ENCODE results near the gene PELI3.

PELI3 gene

DNA sequence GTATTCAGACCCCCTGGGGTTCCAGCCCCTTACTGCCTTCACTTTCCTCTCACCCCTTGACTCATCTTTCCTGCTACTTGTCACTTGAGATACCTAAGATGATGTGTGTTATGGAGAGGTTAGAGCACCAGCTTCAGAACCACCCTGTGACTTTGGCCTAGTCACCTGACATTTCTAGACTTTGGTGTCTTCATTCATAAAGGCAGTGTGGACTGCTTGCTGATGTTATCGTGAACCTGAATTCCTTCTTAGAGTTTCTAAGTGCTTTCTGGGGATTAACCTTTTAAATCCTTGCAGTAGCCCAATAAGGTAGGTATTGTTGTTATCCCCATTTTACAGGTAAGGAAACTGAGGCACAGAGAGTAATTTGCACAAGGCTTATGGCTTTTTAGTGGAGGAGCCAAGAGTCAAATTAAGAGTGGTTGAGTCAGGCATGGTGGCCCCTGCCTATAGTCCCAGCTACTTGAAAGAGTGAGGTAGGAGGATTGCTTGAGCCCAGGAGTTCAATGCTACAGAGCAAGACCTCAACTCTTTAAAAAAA lies 38.6 kb downstream of the PELI3 start:
- no peak for DNase-seq (ENCODE audit: low spot score)

DNA sequence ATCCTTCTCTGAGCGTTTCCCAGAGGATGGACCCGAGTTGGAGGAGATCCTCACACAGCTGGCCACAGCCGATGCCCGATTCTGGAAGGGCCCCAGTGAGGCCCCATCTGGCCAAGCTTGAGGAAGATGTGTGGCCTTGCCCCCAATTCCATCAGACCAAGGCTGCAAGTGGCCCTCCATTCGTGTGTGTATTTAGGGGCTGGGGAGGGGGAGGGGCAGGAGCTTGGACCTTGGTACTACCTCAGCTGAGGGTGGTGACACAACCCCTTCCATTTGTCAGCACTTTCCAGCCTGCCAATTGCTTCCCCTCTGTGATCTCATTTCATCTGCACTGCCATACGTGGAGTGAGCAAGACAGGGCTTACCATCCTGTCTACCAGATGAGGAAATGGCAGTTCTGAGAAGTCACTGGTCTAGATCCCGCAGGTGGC lies 42.4 kb downstream of the PELI3 start:
- DNase-seq (ENCODE audit: low spot score) = no peak

DNA sequence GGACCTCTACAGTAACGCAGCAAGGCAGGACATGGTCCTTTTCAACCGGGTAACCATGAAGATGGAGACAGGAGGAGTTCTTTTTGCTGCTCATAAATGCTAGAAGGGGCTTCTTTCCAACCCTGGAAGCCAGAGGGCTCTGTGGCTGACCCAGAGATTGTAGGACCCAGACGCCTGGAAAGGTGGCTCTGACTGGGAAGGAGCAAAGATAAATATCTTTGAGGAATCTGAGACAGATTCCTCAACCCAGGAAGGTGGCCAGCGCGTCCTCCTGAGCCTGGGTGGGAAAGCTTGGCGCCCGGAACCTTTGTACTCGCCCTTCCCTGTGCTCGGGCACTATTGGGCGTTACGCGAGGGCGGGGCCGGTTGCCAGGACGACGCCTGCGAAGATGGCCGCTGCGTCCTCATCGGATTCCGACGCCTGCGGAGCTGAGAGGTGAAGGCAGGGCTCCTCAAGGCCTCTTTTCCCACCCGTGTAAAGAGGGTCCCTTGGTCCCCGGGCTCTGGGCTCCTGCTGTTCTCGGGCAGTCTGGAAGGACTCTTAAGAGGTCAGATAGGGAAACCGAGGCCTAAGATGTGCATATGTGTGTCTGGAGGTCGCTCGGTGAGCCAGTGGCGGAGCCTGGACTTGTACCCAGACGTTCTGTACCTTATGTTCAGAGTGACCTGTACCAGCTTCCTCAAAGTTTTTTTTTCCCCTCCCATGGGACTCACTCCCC lies 43.7 kb downstream of the PELI3 start, which contains the start of gene BBS1:
BBS1 (plus strand) TSS at position 365 of the 719 bp plus-strand sequence; CDS start at position 390, 25 bp downstream.
- DNase-seq (ENCODE audit: low spot score) = peak; percentile 100

DNA sequence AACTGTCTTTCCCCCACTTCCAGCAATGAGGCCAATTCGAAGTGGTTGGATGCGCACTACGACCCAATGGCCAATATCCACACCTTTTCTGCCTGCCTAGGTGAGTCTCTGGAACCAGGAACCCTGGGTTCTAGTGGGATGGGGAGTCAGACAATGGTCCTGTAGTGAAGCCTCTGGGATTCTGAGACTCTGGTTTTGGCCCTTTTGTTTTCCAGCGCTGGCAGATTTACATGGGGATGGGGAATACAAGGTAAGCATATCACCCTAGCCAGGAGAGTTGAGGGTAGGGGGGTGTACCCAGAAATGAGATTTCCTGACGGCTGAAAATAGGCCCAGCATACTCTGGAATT lies 44.3 kb downstream of the PELI3 start:
- no peak for DNase-seq (ENCODE audit: low spot score)

DNA sequence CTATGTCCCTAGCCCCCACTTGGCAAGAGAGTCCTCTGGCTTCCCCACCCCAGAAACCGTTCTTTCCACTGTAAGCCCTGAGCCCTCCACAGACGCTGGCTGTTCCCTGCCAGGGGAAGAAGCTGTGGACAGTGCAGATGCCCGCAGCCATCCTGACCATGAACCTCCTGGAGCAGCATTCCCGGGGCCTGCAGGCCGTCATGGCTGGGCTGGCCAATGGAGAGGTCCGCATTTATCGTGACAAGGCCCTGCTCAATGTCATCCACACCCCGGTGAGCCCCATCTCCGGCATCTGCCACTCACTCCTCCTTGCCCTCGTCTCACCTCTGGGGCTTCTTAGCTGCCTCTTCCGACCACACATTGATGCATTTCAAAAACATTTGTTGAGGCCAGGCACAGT lies 56.9 kb downstream of the PELI3 start:
- no peak for DNase-seq (ENCODE audit: low spot score)

DNA sequence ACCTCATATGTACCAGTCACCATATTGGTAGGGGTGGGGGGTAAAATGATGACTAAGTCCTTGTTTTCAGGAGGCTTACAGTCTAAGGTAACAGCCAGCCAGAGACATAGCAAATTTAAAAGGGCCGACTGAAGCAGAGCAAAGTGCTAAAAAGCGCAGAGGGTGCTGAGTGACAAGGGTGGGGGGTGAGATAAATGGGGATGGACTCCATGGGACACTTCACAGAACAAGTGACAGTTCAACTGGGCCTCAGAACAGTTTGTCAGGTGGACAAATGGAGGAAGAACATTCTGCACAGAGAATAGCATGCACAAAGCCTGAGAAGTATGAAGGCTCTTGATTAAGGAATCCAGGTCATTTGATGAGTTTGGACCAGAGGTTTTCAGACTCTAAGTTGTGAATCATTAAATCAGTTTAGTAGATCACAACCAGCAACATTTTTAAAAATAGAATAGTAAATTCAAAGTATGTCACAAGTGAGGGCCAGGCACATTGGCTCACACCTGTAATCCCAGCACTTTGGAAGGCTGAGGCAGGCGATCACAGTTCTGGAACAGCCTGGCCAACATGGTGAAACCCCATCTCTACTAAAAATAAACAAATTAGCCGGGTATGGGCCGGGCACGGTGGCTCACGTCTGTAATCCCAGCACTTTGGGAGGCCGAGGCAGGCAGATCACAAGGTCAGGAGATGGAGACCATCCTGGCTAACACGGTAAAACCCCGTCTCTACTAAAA lies 57.8 kb downstream of the PELI3 start:
- DNase-seq (ENCODE audit: low spot score) = no peak

Data from HuH-7 (cell line).